Lung (tissue), 12 donors: ENCODE data around the gene MED12L. TPM values are rescaled to one million over a fixed set of nuclear protein-coding genes. Genes with fewer than 3 reads are reported as not detected.
"Not testable (repeated sequence)": the region's sequence is repeated elsewhere in the genome, so short reads cannot be mapped to it uniquely, and the experiment has no call there.

Source experiments
- ATAC-seq: fragments of 200-7000 bp; cut with Tn5 transposase; one replicate; pipeline ENCODE4 v1.9.1; 2020; ENCODE audit warnings: moderate number of reproducible peaks; ENCODE audit not compliant: insufficient read depth, low FRiP score
- DNase-seq, 3 donors: peaks; one replicate each; pipeline ENCODE4 v3.0.0-alpha.2; 2013 to 2017
- H3K27ac ChIP-seq, 2 donors: one replicate each; pipeline ENCODE4 v1.5.1; 2013; ENCODE audit warnings: mild to moderate bottlenecking in 2 of 2, moderate library complexity in 2 of 2, control low read depth in 1 of 2, inconsistent platforms in 1 of 2, low read depth in 1 of 2, low read length in 1 of 2
- H3K27me3 ChIP-seq, 3 donors: one replicate each; pipeline ENCODE4 v1.5.1; 2013; ENCODE audit warnings: low read length in 2 of 3; ENCODE audit not compliant: control insufficient read depth in 3 of 3, insufficient read depth in 3 of 3
- H3K36me3 ChIP-seq, 4 donors: one replicate each; pipeline ENCODE4 v1.5.1; 2013; ENCODE audit warnings: low read length in 4 of 4, mild to moderate bottlenecking in 1 of 4, moderate library complexity in 1 of 4; ENCODE audit not compliant: control insufficient read depth in 4 of 4, insufficient read depth in 4 of 4
- H3K4me1 ChIP-seq, 5 donors: one replicate each; pipeline ENCODE4 v1.5.1; 2013; ENCODE audit warnings: low read length in 5 of 5, mild to moderate bottlenecking in 2 of 5, moderate library complexity in 1 of 5; ENCODE audit not compliant: control insufficient read depth in 5 of 5, insufficient read depth in 5 of 5
- H3K4me3 ChIP-seq: one replicate; pipeline ENCODE4 v1.5.1; 2013; ENCODE audit warnings: mild to moderate bottlenecking, control low read depth, moderate library complexity
- H3K9ac ChIP-seq, 2 donors: one replicate each; pipeline ENCODE4 v1.5.1; 2013; ENCODE audit warnings: low read length in 2 of 2, control low read depth in 1 of 2; ENCODE audit not compliant: insufficient read depth in 1 of 2
- H3K9me3 ChIP-seq, 4 donors: one replicate each; pipeline ENCODE4 v1.5.1; 2013; ENCODE audit warnings: low read length in 3 of 4, mild to moderate bottlenecking in 1 of 4, moderate library complexity in 1 of 4; ENCODE audit not compliant: control insufficient read depth in 4 of 4, insufficient read depth in 3 of 4
- CTCF ChIP-seq: IDR thresholded peaks from 2 replicates; pipeline ENCODE4 v1.5.1; 2012; ENCODE audit warnings: mild to moderate bottlenecking; ENCODE audit errors: control extremely low read depth, extremely low read depth
- WGBS, 2 donors: extraction: QIAGEN DNeasy Blood & Tissue Kit; methylation state at CpG; one replicate each; pipeline ENCODE4 v1.1.7; 2013; 5-methylcytosine and 5-hydroxymethylcytosine counted together
- polyA plus RNA-seq, 2 donors: library from polyadenylated mRNA; stranded (reverse); fragments of 200-250 nt; gene quantifications; one replicate each; pipeline ENCODE4 v1.2.1, GENCODE V29; 2013
- total RNA-seq, 2 donors: library from RNA; depleted of rRNA in 1 of 2; stranded (reverse); fragments of >200 nt in 1 of 2; gene quantifications; one replicate each; pipeline ENCODE4 v1.2.1, GENCODE V29; 2014 to 2021
- donor health status: control.
- donor health status: control.
- donor health status: Bipolar disorder and iron deficiency.
- donor health status: healthy.
- donor health status: DM: yes; HTN: yes; CAD: no.

Gene MED12L
- total and polyA plus RNA-seq, 4 donors, result 0.02 to 0.82 (median 0.30) TPM

- Histone ChIP-seq H3K36me3 (no peaks in the 10 kb centered on the region), H3K27ac (no peak overlapping the region), H3K4me1 (peaks cover 0 to 4% (median 2%) of the 10 kb centered on the region in 5 donors), H3K9ac (no peak overlapping the region), H3K27me3 (no peaks in the 10 kb centered on the region), H3K9me3 (no peaks in the 10 kb centered on the region), H3K4me3 (no peak overlapping the region)
- ATAC-seq, result peak; percentile 81
- DNase-seq, result peak; percentile 70 to 77 (median 73)
- TF ChIP-seq CTCF, result peak; percentile 48
- 27 to 32% methylated on average over 7 of the region's 7 CpGs for WGBS, 2 donors
Measured at GRCh38 chr3:151168269-151169094, 83.0 kb downstream of the MED12L start.

- Histone ChIP-seq H3K9ac (no peak overlapping the region), H3K27ac (peak overlapping the region in 1 of 2 donors; percentile 72), H3K4me1 (peaks cover 0 to 2% (median 0%) of the 10 kb centered on the region in 5 donors), H3K36me3 (no peaks in the 10 kb centered on the region), H3K27me3 (no peaks in the 10 kb centered on the region), H3K4me3 (no peak overlapping the region), H3K9me3 (no peaks in the 10 kb centered on the region)
- WGBS, 2 donors, result 50 to 72% methylated on average over 9 of the region's 9 CpGs
- no peak for TF ChIP-seq CTCF
- DNase-seq, result no peak
- ATAC-seq, result peak; percentile 5
Measured at GRCh38 chr3:151169262-151169947, 83.9 kb downstream of the MED12L start.

GRCh38 chr3:151169948-151170679 lies 84.7 kb downstream of the MED12L start:
- not testable (repeated sequence) for DNase-seq, H3K27me3 ChIP-seq, H3K9ac ChIP-seq, H3K4me1 ChIP-seq, H3K36me3 ChIP-seq, H3K9me3 ChIP-seq, H3K4me3 ChIP-seq
- WGBS, 2 donors, result 54 to 63% methylated on average over 9 of the region's 9 CpGs
- peak overlapping the region in 1 of 2 donors; percentile 72 for H3K27ac ChIP-seq
- peak; percentile 56 for ATAC-seq
